Body of pancreas (tissue), 4 donors: ENCODE measurements around the gene IDH3G. TPM values are rescaled to one million over a fixed set of nuclear protein-coding genes. Genes with fewer than 3 reads are reported as not detected.

Experiments used
- ATAC-seq: fragments of 150-250 bp; one replicate; pipeline ENCODE4 v1.9.1; 2016
- DNase-seq, 4 donors: peaks; one replicate each; pipeline ENCODE4 v3.0.0-alpha.2; 2019
- H3K27ac ChIP-seq, 4 donors: fragments of 200-600 bp; sonication (generic); 1 replicate in 3 of 4; 2 replicates in 1 of 4; pipeline versions ENCODE4 v1.5.1 to v1.6.1; 2016 to 2019; ENCODE audit warnings: mild to moderate bottlenecking in 1 of 4, mixed read lengths in 1 of 4, moderate library complexity in 1 of 4
- H3K27me3 ChIP-seq, 2 donors: fragments of 200-600 bp; sonication (generic); one replicate each; pipeline ENCODE4 v1.6.0; 2016; ENCODE audit warnings: mild to moderate bottlenecking in 1 of 2
- H3K36me3 ChIP-seq, 2 donors: fragments of 200-600 bp; sonication (generic); replicated peaks in 1 of 2; 2 replicates each; pipeline ENCODE4 v1.5.1; 2016; ENCODE audit warnings: low read depth in 2 of 2; ENCODE audit not compliant: insufficient read depth in 1 of 2
- H3K4me1 ChIP-seq: fragments of 200-600 bp; sonication (generic); one replicate; pipeline ENCODE4 v1.6.0; 2016
- H3K4me3 ChIP-seq, 2 donors: fragments of 200-600 bp; sonication (generic); 1 replicate in 1 of 2; 2 replicates in 1 of 2; pipeline ENCODE4 v1.5.1; 2016 to 2019
- H3K9me3 ChIP-seq, 3 donors: fragments of 200-600 bp; sonication (generic); 1 replicate in 2 of 3; 2 replicates in 1 of 3; pipeline ENCODE4 v1.5.1; 2016
- CTCF ChIP-seq, 7 experiments: fragments of 450-650 bp in 4 of 7; fragments of 200-600 bp in 3 of 7; sonication (generic) in 3 of 7; IDR thresholded peaks; one replicate each; pipeline ENCODE4 v1.5.1; 2016 to 2019; ENCODE audit warnings: antibody characterized with exemption in 7 of 7
- POLR2A ChIP-seq, 3 donors: fragments of 450-650 bp; IDR thresholded peaks; one replicate each; pipeline ENCODE4 v1.6.1; 2016; ENCODE audit warnings: antibody characterized with exemption in 3 of 3, mild to moderate bottlenecking in 2 of 3
- WGBS, 2 donors: methylation state at CpG; one replicate each; pipeline ENCODE4 v1.1.5; 2017; 5-methylcytosine and 5-hydroxymethylcytosine counted together
- intact Hi-C: fragments of 100-400 bp; cut with DNase I; formaldehyde crosslinking; loops from one replicate; pipeline ENCODE4 v1.15.1; 2023
- total RNA-seq, 2 donors: library from RNA; depleted of rRNA; stranded (reverse); fragments of >200 nt; gene quantifications; one replicate each; pipeline ENCODE4 v1.1.0, GENCODE V29; 2016

The IDH3G gene
- total RNA-seq, 2 donors from 2014 or later: 25.2 to 27.7 TPM

- no peaks in the 10 kb centered on the region for H3K9me3 ChIP-seq
- intact Hi-C loops: loop anchor here (5.0 kb wide), 1 partner anchor 188 kb away; no protein-coding TSS in a partner anchor
- no peak within 1 kb of the TSS for H3K4me3 ChIP-seq
- no peaks in the 10 kb centered on the region for H3K27me3 ChIP-seq
- H3K27ac ChIP-seq: peak within 1 kb of the TSS in 3 of 4 donors; percentile 38 to 65 (median 50)
- H3K4me1 ChIP-seq: peaks cover 13% of the 10 kb centered on the region
- H3K36me3 ChIP-seq: no peaks in the 10 kb centered on the region
- WGBS, 2 donors: 6% methylated on average over 16 of the region's 26 CpGs; no CpG with 5 or more reads in 1 of the 2 donors
- ATAC-seq: peak; percentile 88
- peak; percentile 78 to 88 (median 84) for DNase-seq
- TF ChIP-seq POLR2A (IDR thresholded peaks at IDR 0.05): peak in 1 of 3 donors; percentile 26
- TF ChIP-seq CTCF (IDR thresholded peaks at IDR 0.05): peak; percentile 59 to 88 (median 76)
Measured at GRCh38 chrX:153763989-153764755, 30.0 kb downstream of the IDH3G start, which contains the start of gene PLXNB3. Gene PLXNB3 (plus strand): TSS chrX:153764249. CDS start chrX:153765536, 1,287 bp downstream.

GRCh38 chrX:153763298-153763932 lies 30.8 kb downstream of the IDH3G start:
- DNase-seq (peak in 2 of 4 donors; percentile 8 to 11), ATAC-seq (no peak)
- Histone ChIP-seq H3K27ac (no peak overlapping the region), H3K36me3 (no peaks in the 10 kb centered on the region), H3K4me1 (peaks cover 13% of the 10 kb centered on the region), H3K9me3 (no peaks in the 10 kb centered on the region), H3K4me3 (no peak overlapping the region), H3K27me3 (no peaks in the 10 kb centered on the region)
- TF ChIP-seq CTCF (IDR thresholded peaks at IDR 0.05): no peak
- TF ChIP-seq POLR2A (IDR thresholded peaks at IDR 0.05): no peak
- WGBS, 2 donors: 69 to 82% methylated on average over 7 to 14 of the region's 18 CpGs
- intact Hi-C loops: loop anchor here (5.0 kb wide), 1 partner anchor 189 kb away; no protein-coding TSS in a partner anchor

- Histone ChIP-seq H3K27ac (no peak overlapping the region), H3K36me3 (no peaks in the 10 kb centered on the region), H3K4me3 (no peak overlapping the region), H3K4me1 (peaks cover 13% of the 10 kb centered on the region), H3K9me3 (no peaks in the 10 kb centered on the region), H3K27me3 (no peaks in the 10 kb centered on the region)
- WGBS, 2 donors: 72 to 74% methylated on average over 7 to 13 of the region's 14 CpGs
- TF ChIP-seq CTCF (IDR thresholded peaks at IDR 0.05) (no peak), POLR2A (IDR thresholded peaks at IDR 0.05) (no peak)
- intact Hi-C loops: loop anchor here (5.0 kb wide), 1 partner anchor 190 kb away; no protein-coding TSS in a partner anchor
- ATAC-seq: no peak
- no peak for DNase-seq
Measured at GRCh38 chrX:153762626-153763173, 31.5 kb downstream of the IDH3G start.

- WGBS, 2 donors: 61 to 73% methylated on average over 2 to 9 of the region's 15 CpGs
- ATAC-seq: no peak
- Histone ChIP-seq H3K27ac (no peak overlapping the region), H3K4me1 (peaks cover 13% of the 10 kb centered on the region), H3K36me3 (no peaks in the 10 kb centered on the region), H3K27me3 (no peaks in the 10 kb centered on the region), H3K4me3 (no peak overlapping the region), H3K9me3 (no peaks in the 10 kb centered on the region)
- no peak for DNase-seq
- intact Hi-C loops: loop anchor here (5.0 kb wide), 1 partner anchor 190 kb away; no protein-coding TSS in a partner anchor
- TF ChIP-seq POLR2A (IDR thresholded peaks at IDR 0.05) (no peak), CTCF (IDR thresholded peaks at IDR 0.05) (no peak)
Measured at GRCh38 chrX:153761863-153762262, 32.3 kb downstream of the IDH3G start.
